IMR-90 (cell line): ENCODE measurements around the gene OR4M1. TPM values are rescaled to one million over a fixed set of nuclear protein-coding genes. Genes with fewer than 3 reads are reported as not detected.

ENCODE experiments used
- ATAC-seq: fragments of 200-7000 bp; cut with Tn5 transposase; 2 replicates; pipeline ENCODE4 v1.9.1; 2020; ENCODE audit warnings: low read depth, mild to moderate bottlenecking, moderate library complexity
- BruUV-seq: library from RNA; stranded (reverse); fragments of 400-500 nt; replicated peaks from 2 replicates; lab custom pipeline; 2021; lab: Mats Ljungman, UMichigan
- CTCF ChIA-PET: fragments of 300-600 bp; formaldehyde crosslinking; extraction: SDS; loops from one replicate; lab custom pipeline; 2021; ENCODE audit warnings: antibody characterized with exemption; lab: Yijun Ruan, JAX
- POLR2A ChIA-PET: fragments of 300-600 bp; sonication (Branson Sonifier 250); formaldehyde crosslinking; loops from one replicate; lab custom pipeline; 2022; ENCODE audit warnings: antibody characterized with exemption; ENCODE audit not compliant: unreplicated experiment; lab: Charles Lee
- DNase-seq: peaks from one replicate; pipeline ENCODE4 v3.0.0; 2013
- H2AFZ ChIP-seq: replicated peaks from 2 replicates; pipeline ENCODE3; 2013; ENCODE audit warnings: low read length, mild to moderate bottlenecking; ENCODE audit not compliant: poor library complexity
- H2AK5ac ChIP-seq: 2 replicates; pipeline ENCODE4 v1.6.1; 2013; ENCODE audit warnings: low read depth, low read length, inconsistent platforms
- H2AK9ac ChIP-seq: replicated peaks from 2 replicates; pipeline ENCODE3; 2013; ENCODE audit warnings: mild to moderate bottlenecking, low read depth, low read length, moderate library complexity; ENCODE audit not compliant: poor library complexity
- H2BK120ac ChIP-seq: 2 replicates; pipeline ENCODE4 v1.6.1; 2013; ENCODE audit warnings: low read depth, low read length, inconsistent platforms
- H2BK15ac ChIP-seq: 3 replicates; pipeline ENCODE4 v1.6.1; 2013; ENCODE audit warnings: low read depth, low read length, inconsistent platforms
- H2BK20ac ChIP-seq: 2 replicates; pipeline ENCODE4 v1.6.1; 2013; ENCODE audit warnings: low read depth, mild to moderate bottlenecking, inconsistent platforms, low read length, moderate library complexity
- H2BK5ac ChIP-seq: 2 replicates; pipeline ENCODE4 v1.6.1; 2013; ENCODE audit warnings: mild to moderate bottlenecking, low read depth, low read length, inconsistent platforms; ENCODE audit not compliant: poor library complexity, severe bottlenecking
- H3K14ac ChIP-seq: replicated peaks from 2 replicates; pipeline ENCODE4 v1.6.1; 2013; ENCODE audit warnings: low read depth, low read length, inconsistent platforms
- H3K18ac ChIP-seq: 2 replicates; pipeline ENCODE4 v1.6.1; 2013; ENCODE audit warnings: low read depth, low read length, control low read depth
- H3K23ac ChIP-seq: 2 replicates; pipeline ENCODE4 v1.6.1; 2013; ENCODE audit warnings: low read depth, low read length, inconsistent platforms
- H3K27ac ChIP-seq: 2 replicates; pipeline ENCODE4 v1.5.1; 2013; ENCODE audit warnings: mild to moderate bottlenecking, control low read depth, low read length; ENCODE audit not compliant: insufficient read depth
- H3K27me3 ChIP-seq: 2 replicates; pipeline ENCODE4 v1.6.1; 2013; ENCODE audit warnings: low read length; ENCODE audit not compliant: control insufficient read depth, insufficient read depth
- H3K36me3 ChIP-seq: 2 replicates; pipeline ENCODE4 v1.6.1; 2013; ENCODE audit warnings: low read length, mixed read lengths; ENCODE audit not compliant: control insufficient read depth, insufficient read depth
- H3K4ac ChIP-seq: 2 replicates; pipeline ENCODE4 v1.6.1; 2013; ENCODE audit warnings: low read depth, low read length, inconsistent platforms
- H3K4me1 ChIP-seq: 2 replicates; pipeline ENCODE4 v1.6.1; 2013; ENCODE audit warnings: low read length, mixed read lengths; ENCODE audit not compliant: control insufficient read depth, insufficient read depth
- H3K4me2 ChIP-seq: 2 replicates; pipeline ENCODE4 v1.6.1; 2013; ENCODE audit warnings: low read depth, mild to moderate bottlenecking, control low read depth, low read length, moderate library complexity
- H3K4me3 ChIP-seq: 2 replicates; pipeline ENCODE4 v1.5.1; 2013; ENCODE audit warnings: low read depth, mild to moderate bottlenecking, control low read depth, low read length, moderate library complexity; ENCODE audit not compliant: insufficient read depth
- H3K56ac ChIP-seq: 2 replicates; pipeline ENCODE4 v1.6.1; 2013; ENCODE audit warnings: low read length, inconsistent platforms; ENCODE audit not compliant: insufficient read depth; ENCODE audit errors: extremely low read depth
- H3K79me1 ChIP-seq, 2 experiments: 2 replicates each; pipeline ENCODE4 v1.6.1; 2013; ENCODE audit warnings: low read length in 2 of 2, inconsistent platforms in 1 of 2, low read depth in 1 of 2
- H3K9ac ChIP-seq: 2 replicates; pipeline ENCODE4 v1.6.1; 2013; ENCODE audit warnings: low read depth, low read length, control low read depth
- H3K9me1 ChIP-seq: 2 replicates; pipeline ENCODE4 v1.6.1; 2013; ENCODE audit warnings: low read length, inconsistent platforms; ENCODE audit not compliant: insufficient read depth
- H3K9me3 ChIP-seq: 2 replicates; pipeline ENCODE4 v1.6.1; 2013; ENCODE audit warnings: low read length; ENCODE audit not compliant: control insufficient read depth, insufficient read depth
- H4K20me1 ChIP-seq: 2 replicates; pipeline ENCODE4 v1.6.1; 2013; ENCODE audit warnings: low read length, inconsistent platforms; ENCODE audit not compliant: insufficient read depth
- H4K5ac ChIP-seq: 2 replicates; pipeline ENCODE4 v1.6.1; 2013; ENCODE audit warnings: mild to moderate bottlenecking, low read depth, low read length, control low read depth
- H4K8ac ChIP-seq, 2 experiments: 2 replicates each; pipeline ENCODE4 v1.6.1; 2013; ENCODE audit warnings: low read depth in 2 of 2, low read length in 2 of 2, control low read depth in 1 of 2, inconsistent platforms in 1 of 2
- H4K91ac ChIP-seq: 2 replicates; pipeline ENCODE4 v1.6.1; 2013; ENCODE audit warnings: low read depth, low read length, inconsistent platforms; ENCODE audit not compliant: insufficient read depth
- BHLHE40 ChIP-seq: fragments of 150-350 bp; IDR thresholded peaks from 2 replicates; pipeline ENCODE4 v1.6.1; 2016; ENCODE audit warnings: mild to moderate bottlenecking, low read depth, low read length
- CEBPB ChIP-seq: IDR thresholded peaks from 2 replicates; pipeline ENCODE4 v1.6.1; 2012; ENCODE audit warnings: low read depth, low read length, improper control_type of control experiment
- CHD1 ChIP-seq: IDR thresholded peaks from 2 replicates; pipeline ENCODE4 v1.6.1; 2012; ENCODE audit warnings: low read depth, low read length, improper control_type of control experiment
- CTCF ChIP-seq: conservative IDR thresholded peaks from 2 replicates; pipeline ENCODE4 v1.5.1; 2012; ENCODE audit warnings: mild to moderate bottlenecking, low read depth, low read length, improper control_type of control experiment
- ELK1 ChIP-seq: fragments of 150-350 bp; IDR thresholded peaks from 2 replicates; pipeline ENCODE4 v1.6.1; 2016; ENCODE audit warnings: low read depth, mild to moderate bottlenecking, low read length, moderate library complexity, borderline replicate concordance
- FOS ChIP-seq: fragments of 150-350 bp; IDR thresholded peaks from 2 replicates; pipeline ENCODE4 v1.6.1; 2016; ENCODE audit warnings: low read depth, low read length
- MAFK ChIP-seq: IDR thresholded peaks from 2 replicates; pipeline ENCODE4 v1.6.1; 2012; ENCODE audit warnings: low read depth, low read length, improper control_type of control experiment
- MAZ ChIP-seq: IDR thresholded peaks from 2 replicates; pipeline ENCODE4 v1.6.1; 2012; ENCODE audit warnings: low read depth, mild to moderate bottlenecking, low read length, improper control_type of control experiment, moderate library complexity, borderline replicate concordance
- MXI1 ChIP-seq: IDR thresholded peaks from 2 replicates; pipeline ENCODE4 v1.6.1; 2012; ENCODE audit warnings: low read depth, mild to moderate bottlenecking, low read length, moderate library complexity, borderline replicate concordance
- NFE2L2 ChIP-seq: fragments of 150-350 bp; IDR thresholded peaks from 2 replicates; pipeline ENCODE4 v1.6.1; 2016; ENCODE audit warnings: low read depth, mild to moderate bottlenecking, low read length
- RAD21 ChIP-seq: IDR thresholded peaks from 2 replicates; pipeline ENCODE4 v1.6.1; 2012; ENCODE audit warnings: low read length, improper control_type of control experiment
- RCOR1 ChIP-seq: IDR thresholded peaks from 2 replicates; pipeline ENCODE4 v1.6.1; 2012; ENCODE audit warnings: mild to moderate bottlenecking, low read length, improper control_type of control experiment; ENCODE audit not compliant: insufficient replicate concordance
- SMC3 ChIP-seq: fragments of 150-350 bp; IDR thresholded peaks from 2 replicates; pipeline ENCODE4 v1.6.1; 2016; ENCODE audit warnings: low read depth, mild to moderate bottlenecking, antibody characterized with exemption, low read length, moderate library complexity
- USF2 ChIP-seq: fragments of 150-350 bp; IDR thresholded peaks from 2 replicates; pipeline ENCODE4 v1.6.1; 2017; ENCODE audit warnings: mild to moderate bottlenecking, antibody characterized with exemption, low read length, low read depth
- WGBS, 2 experiments: methylation state at CpG; one replicate each; pipeline versions ENCODE4 v1.1.5 to v1.1.7; 2013; ENCODE audit warnings: missing lambda C conversion rate in 2 of 2; ENCODE audit not compliant: insufficient read length in 1 of 2; ENCODE audit errors: extremely low coverage in 2 of 2; 5-methylcytosine and 5-hydroxymethylcytosine counted together
- dilution Hi-C: fragments of 300-500 bp; cut with HindIII; formaldehyde crosslinking; loops from one replicate; pipeline ENCODE4 v1.14.3; 2018; ENCODE audit warnings: low sequenced_read_pairs; ENCODE audit not compliant: unreplicated experiment
- in situ Hi-C: fragments of 300-500 bp; cut with MboI; formaldehyde crosslinking; loops from 3 replicates; pipeline ENCODE4 v1.14.3; 2019; ENCODE audit warnings: low sequenced_read_pairs, inconsistent platforms, mixed read lengths
- intact Hi-C: fragments of 100-400 bp; cut with micrococcal nuclease; formaldehyde crosslinking; loops from 2 replicates; pipeline ENCODE4 v1.10.0; 2022
- polyA plus RNA-seq, 3 experiments: library from polyadenylated mRNA; depleted of rRNA; stranded (reverse); fragments of >200 nt; gene quantifications; 2 replicates each; pipeline ENCODE4 v1.2.3, GENCODE V29; 2012; ENCODE audit warnings: low replicate concordance in 1 of 3
- total RNA-seq: library from RNA; depleted of rRNA; stranded (reverse); fragments of >200 nt; gene quantifications from 2 replicates; pipeline ENCODE4 v1.2.3, GENCODE V29; 2012

OR4M1 gene
- total and polyA plus RNA-seq, 2 of the 4 experiments (the other 2 are of a cell fraction) = not detected

- ChIA-PET CTCF (no interaction called here), POLR2A (no interaction called here)
- Histone ChIP-seq H2AK9ac (no peak overlapping the region), H3K56ac (no peak overlapping the region), H3K4me3 (no peak overlapping the region), H3K18ac (no peak overlapping the region), H3K9me3 (peaks cover 33% of the 10 kb centered on the region), H2BK120ac (no peak overlapping the region), H3K14ac (no peak overlapping the region), H3K9ac (no peak overlapping the region), H3K36me3 (no peaks in the 10 kb centered on the region), H3K27me3 (no peaks in the 10 kb centered on the region), H2AK5ac (no peak overlapping the region), H4K5ac (no peak overlapping the region), H3K23ac (no peak overlapping the region), H4K8ac (no peak overlapping the region), H3K27ac (no peak overlapping the region), H2BK5ac (no peak overlapping the region), H2AFZ (no peak overlapping the region), H4K91ac (no peak overlapping the region), H3K9me1 (no peaks in the 10 kb centered on the region), H2BK20ac (no peak overlapping the region), H3K79me1 (no peaks in the 10 kb centered on the region), H3K4me1 (no peaks in the 10 kb centered on the region), H3K4me2 (no peak overlapping the region), H2BK15ac (no peak overlapping the region), H3K4ac (no peak overlapping the region), H4K20me1 (no peaks in the 10 kb centered on the region)
- TF ChIP-seq RAD21 (no peak), RCOR1 (no peak), MAFK (no peak), BHLHE40 (no peak), SMC3 (no peak), CEBPB (no peak), FOS (no peak), USF2 (no peak), CHD1 (no peak), ELK1 (no peak), CTCF (no peak), MAZ (no peak), NFE2L2 (no peak), MXI1 (no peak)
- WGBS, 2 experiments = 57% methylated on average over 5 of the region's 5 CpGs; no CpG with 5 or more reads in 1 of the 2 experiments
- no TSS peak for BruUV-seq
- DNase-seq = no peak
- intact Hi-C loops (no loop called here), in situ Hi-C loops (no loop called here), dilution Hi-C loops (no loop called here)
- no peak for ATAC-seq
Measured at GRCh38 chr14:19799880-19800279, 26.6 kb downstream of the OR4M1 start.
